SH-SY5Y (cell line): ENCODE measurements around the gene IMPACT.

Experiments used
- GATA2 ChIP-seq: IDR thresholded peaks from 2 replicates; pipeline ENCODE4 v1.6.1; 2011; ENCODE audit warnings: mild to moderate bottlenecking, low read depth, low read length
- GATA3 ChIP-seq: IDR thresholded peaks from 2 replicates; pipeline ENCODE4 v1.6.1; 2011; ENCODE audit warnings: low read depth, mild to moderate bottlenecking, low read length, moderate library complexity

DNA sequence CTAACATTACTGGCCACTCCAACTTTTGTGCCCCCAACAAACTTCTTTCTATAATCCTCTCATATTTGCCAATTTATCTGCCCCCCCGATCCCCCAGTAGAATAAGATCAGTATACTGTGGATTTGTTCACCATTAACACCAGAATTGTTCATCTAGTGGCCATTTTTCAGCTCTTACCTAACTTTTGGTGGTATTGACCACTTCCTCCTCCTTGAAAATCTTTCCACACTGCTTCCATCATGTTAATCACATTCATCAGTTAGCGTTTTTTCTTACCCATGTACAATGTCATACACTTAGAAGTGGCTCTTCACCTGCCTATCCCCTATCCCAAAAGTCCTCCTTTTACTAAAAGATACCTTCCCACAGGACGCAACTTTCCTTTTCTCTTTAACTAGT, 6.1 kb downstream of the IMPACT start:
- TF ChIP-seq GATA2 (no peak), GATA3 (no peak)
